Sigmoid colon (tissue), 7 donors: ENCODE measurements around the gene LSM14B. TPM values are rescaled to one million over a fixed set of nuclear protein-coding genes. Genes with fewer than 3 reads are reported as not detected.
A peak's percentile ranks its signal among the peaks of the same experiment; 100 is the strongest.

Source experiments
- DNase-seq: peaks from one replicate; pipeline ENCODE4 v3.0.0-alpha.2; 2019
- H3K27ac ChIP-seq, 4 donors: fragments of 200-600 bp; sonication (generic); one replicate each; pipeline ENCODE4 v1.5.1; 2016 to 2019; ENCODE audit warnings: mild to moderate bottlenecking in 1 of 4
- H3K27me3 ChIP-seq, 3 donors: fragments of 200-600 bp; sonication (generic); one replicate each; pipeline ENCODE4 v1.5.1; 2019; ENCODE audit warnings: mild to moderate bottlenecking in 1 of 3
- H3K36me3 ChIP-seq, 4 donors: fragments of 200-600 bp; sonication (generic); one replicate each; pipeline ENCODE4 v1.5.1; 2016 to 2019
- H3K4me1 ChIP-seq, 4 donors: fragments of 200-600 bp; sonication (generic); one replicate each; pipeline ENCODE4 v1.5.1; 2017 to 2019
- H3K4me3 ChIP-seq, 4 donors: fragments of 200-600 bp; sonication (generic); one replicate each; pipeline ENCODE4 v1.5.1; 2017 to 2019; ENCODE audit warnings: mild to moderate bottlenecking in 2 of 4, moderate library complexity in 1 of 4
- H3K9me3 ChIP-seq, 4 donors: fragments of 200-600 bp in 3 of 4; sonication (generic) in 3 of 4; one replicate each; pipeline versions ENCODE4 v1.5.1 to v1.6.1; 2013 to 2019
- CTCF ChIP-seq, 4 experiments: fragments of 450-650 bp in 3 of 4; fragments of 200-600 bp in 1 of 4; IDR thresholded peaks; one replicate each; pipeline ENCODE4 v1.5.1; 2016 to 2019; ENCODE audit warnings: antibody characterized with exemption in 4 of 4, mild to moderate bottlenecking in 3 of 4, moderate library complexity in 2 of 4
- EP300 ChIP-seq, 4 donors: sonication (generic); formaldehyde crosslinking; IDR thresholded peaks; one replicate each; pipeline ENCODE4 v1.6.1; 2017; ENCODE audit warnings: antibody characterized with exemption in 4 of 4
- POLR2A ChIP-seq, 2 donors: fragments of 450-650 bp; IDR thresholded peaks; one replicate each; pipeline ENCODE4 v1.6.1; 2016; ENCODE audit warnings: antibody characterized with exemption in 2 of 2, mild to moderate bottlenecking in 2 of 2, moderate library complexity in 2 of 2
- POLR2AphosphoS5 ChIP-seq, 4 donors: sonication (generic); formaldehyde crosslinking; IDR thresholded peaks; one replicate each; pipeline ENCODE4 v1.6.1; 2017; ENCODE audit warnings: antibody characterized with exemption in 4 of 4
- whole genome bisulfite sequencing, 2 donors: extraction: QIAGEN DNeasy Blood & Tissue Kit; methylation state at CpG; one replicate each; pipeline ENCODE4 v1.1.7; 2013; 5-methylcytosine and 5-hydroxymethylcytosine counted together
- intact Hi-C: fragments of 100-400 bp; cut with DNase I; formaldehyde crosslinking; loops from one replicate; pipeline ENCODE4 v1.15.1; 2023
- polyA plus RNA-seq, 3 donors: library from polyadenylated mRNA; stranded (reverse); fragments of 200-250 nt; gene quantifications; one replicate each; pipeline ENCODE4 v1.2.3, GENCODE V29; 2013
- total RNA-seq, 4 donors: library from RNA; depleted of rRNA; stranded (reverse); fragments of >200 nt; gene quantifications; one replicate each; pipeline ENCODE4 v1.1.0, GENCODE V29; 2016
- donor health status: healthy with polysubstance abuse.
- donor health status: Bipolar disorder and iron deficiency.
- donor health status: healthy.

LSM14B gene
- total and polyA plus RNA-seq, 7 donors, result 16.9 to 28.5 (median 23.5) TPM

GRCh38 chr20:62156592-62157386 lies 34.5 kb downstream of the LSM14B start:
- DNase-seq, result no peak

GRCh38 chr20:62157387-62158087 lies 35.3 kb downstream of the LSM14B start:
- no peak for DNase-seq
- Histone ChIP-seq H3K27me3 (no peaks in the 10 kb centered on the region), H3K27ac (no peak overlapping the region), H3K9me3 (no peaks in the 10 kb centered on the region), H3K4me3 (no peak overlapping the region), H3K4me1 (peaks cover 0 to 12% (median 12%) of the 10 kb centered on the region in 4 donors), H3K36me3 (peaks cover 0 to 32% (median 3%) of the 10 kb centered on the region in 4 donors)
- intact Hi-C loops, result loop anchor here (5.0 kb wide), 1 partner anchor 145 kb away; no protein-coding TSS in a partner anchor
- WGBS, 2 donors, result 90 to 92% methylated on average over 25 of the region's 25 CpGs
- no peak for TF ChIP-seq CTCF (IDR thresholded peaks at IDR 0.05)
- no peak for TF ChIP-seq POLR2AphosphoS5 (IDR thresholded peaks at IDR 0.05)
- TF ChIP-seq POLR2A (IDR thresholded peaks at IDR 0.05), result no peak
- TF ChIP-seq EP300 (IDR thresholded peaks at IDR 0.05), result no peak

More at GRCh38 chr20:62156592-62157386, 34.5 kb downstream of the LSM14B start:
- intact Hi-C loops, result loop anchor here (5.0 kb wide), 1 partner anchor 144 kb away; no protein-coding TSS in a partner anchor
- no peak overlapping the region for H3K27ac ChIP-seq
- H3K9me3 ChIP-seq, result no peaks in the 10 kb centered on the region
- H3K27me3 ChIP-seq, result no peaks in the 10 kb centered on the region
- TF ChIP-seq CTCF (IDR thresholded peaks at IDR 0.05) (peak; percentile 38 to 70 (median 50)), POLR2A (IDR thresholded peaks at IDR 0.05) (no peak)
- peaks cover 0 to 24% (median 3%) of the 10 kb centered on the region in 4 donors for H3K36me3 ChIP-seq
- H3K4me3 ChIP-seq, result no peak overlapping the region
- H3K4me1 ChIP-seq, result peaks cover 0 to 12% (median 12%) of the 10 kb centered on the region in 4 donors
- 52 to 55% methylated on average over 24 of the region's 24 CpGs for WGBS, 2 donors

GRCh38 chr20:62158088-62158400 lies 35.8 kb downstream of the LSM14B start:
- TF ChIP-seq POLR2A (IDR thresholded peaks at IDR 0.05) (no peak), CTCF (IDR thresholded peaks at IDR 0.05) (no peak), POLR2AphosphoS5 (IDR thresholded peaks at IDR 0.05) (no peak), EP300 (IDR thresholded peaks at IDR 0.05) (no peak)
- 97 to 98% methylated on average over 12 of the region's 12 CpGs for whole genome bisulfite sequencing, 2 donors
- Histone ChIP-seq H3K4me1 (peaks cover 0 to 12% (median 12%) of the 10 kb centered on the region in 4 donors), H3K27ac (no peak overlapping the region), H3K36me3 (peaks cover 5 to 37% (median 7%) of the 10 kb centered on the region in 4 donors), H3K4me3 (no peak overlapping the region), H3K9me3 (no peaks in the 10 kb centered on the region), H3K27me3 (no peaks in the 10 kb centered on the region)
- DNase-seq, result no peak
- intact Hi-C loops, result loop anchor here (5.0 kb wide), 1 partner anchor 146 kb away; no protein-coding TSS in a partner anchor

- no peaks in the 10 kb centered on the region for H3K27me3 ChIP-seq
- no peak for DNase-seq
- H3K4me3 ChIP-seq, result no peak overlapping the region
- no peaks in the 10 kb centered on the region for H3K9me3 ChIP-seq
- 96 to 98% methylated on average over 22 of the region's 22 CpGs for WGBS, 2 donors
- peaks cover 5 to 42% (median 11%) of the 10 kb centered on the region in 4 donors for H3K36me3 ChIP-seq
- TF ChIP-seq EP300 (IDR thresholded peaks at IDR 0.05) (no peak), POLR2AphosphoS5 (IDR thresholded peaks at IDR 0.05) (no peak), POLR2A (IDR thresholded peaks at IDR 0.05) (no peak)
- no peak overlapping the region for H3K27ac ChIP-seq
- peaks cover 0 to 12% (median 12%) of the 10 kb centered on the region in 4 donors for H3K4me1 ChIP-seq
- intact Hi-C loops, result loop anchor here (5.0 kb wide), 1 partner anchor 146 kb away; no protein-coding TSS in a partner anchor
Observed at GRCh38 chr20:62158541-62158940, 36.3 kb downstream of the LSM14B start.

- Histone ChIP-seq H3K27ac (no peak overlapping the region), H3K4me1 (peaks cover 0 to 12% (median 12%) of the 10 kb centered on the region in 4 donors), H3K9me3 (no peaks in the 10 kb centered on the region), H3K27me3 (no peaks in the 10 kb centered on the region), H3K4me3 (no peak overlapping the region), H3K36me3 (peaks cover 5 to 47% (median 14%) of the 10 kb centered on the region in 4 donors)
- intact Hi-C loops, result loop anchor here (5.0 kb wide), 1 partner anchor 147 kb away; no protein-coding TSS in a partner anchor
- TF ChIP-seq POLR2AphosphoS5 (IDR thresholded peaks at IDR 0.05), result no peak
- no peak for TF ChIP-seq CTCF (IDR thresholded peaks at IDR 0.05)
- no peak for TF ChIP-seq EP300 (IDR thresholded peaks at IDR 0.05)
- TF ChIP-seq POLR2A (IDR thresholded peaks at IDR 0.05), result no peak
- DNase-seq, result no peak
- WGBS, 2 donors, result 91 to 96% methylated on average over 11 of the region's 11 CpGs
Observed at GRCh38 chr20:62159052-62159451, 36.8 kb downstream of the LSM14B start.
